GM12875 (cell line): ENCODE data around the gene RBM20.

Source experiments
- H3K4me3 ChIP-seq: one replicate; pipeline ENCODE4 v1.5.1; 2011; ENCODE audit warnings: low read depth, low read length, control low read depth
- CTCF ChIP-seq: IDR thresholded peaks from 2 replicates; pipeline ENCODE4 v1.5.1; 2011; ENCODE audit warnings: low read depth, mild to moderate bottlenecking, control low read depth, inconsistent platforms, low read length, moderate library complexity, borderline replicate concordance; ENCODE audit not compliant: insufficient read depth

Gene RBM20

GRCh38 chr10:110694263-110694662, 50.1 kb downstream of the RBM20 start:
- no peak for TF ChIP-seq CTCF
- no peak overlapping the region for H3K4me3 ChIP-seq

GRCh38 chr10:110694820-110695538, 50.8 kb downstream of the RBM20 start:
- H3K4me3 ChIP-seq = no peak overlapping the region
- TF ChIP-seq CTCF = no peak

- H3K4me3 ChIP-seq = no peak overlapping the region
- no peak for TF ChIP-seq CTCF
These were observed 51.4 kb downstream of the RBM20 start for GRCh38 chr10:110695539-110695886.

GRCh38 chr10:110696436-110696835, 52.3 kb downstream of the RBM20 start:
- H3K4me3 ChIP-seq = no peak overlapping the region
- no peak for TF ChIP-seq CTCF

- H3K4me3 ChIP-seq = no peak overlapping the region
- no peak for TF ChIP-seq CTCF
These were observed 54.2 kb downstream of the RBM20 start for GRCh38 chr10:110698340-110698739.

GRCh38 chr10:110698782-110699201, 54.7 kb downstream of the RBM20 start:
- TF ChIP-seq CTCF = no peak
- no peak overlapping the region for H3K4me3 ChIP-seq

- no peak for TF ChIP-seq CTCF
- no peak overlapping the region for H3K4me3 ChIP-seq
These were observed 55.8 kb downstream of the RBM20 start for GRCh38 chr10:110699859-110700468.
